ENCODE data around the gene RNU2-63P.

GRCh38 chr2:88006912-88007439, 9.4 kb downstream of the RNU2-63P start:
- TF ChIP-seq POLR2A (IDR thresholded peaks at IDR 0.05), result no peak
- no peak for TF ChIP-seq CTCF (IDR thresholded peaks at IDR 0.05 in 8 of 11, conservative IDR thresholded peaks at IDR 0.05 in 3 of 11)
